Stimulated activated CD8-positive, alpha-beta memory T cell treated with anti-CD3 and anti-CD28 coated beads, Interleukin-4, amount 100 ng/mL, for 1 hour (primary cell): Measurements from ENCODE around the gene TNFRSF1A.

ENCODE experiments used
- DNase-seq, 2 donors: peaks; one replicate each; pipeline ENCODE4 v3.0.0-alpha.2; 2020; ENCODE audit warnings: low read depth in 2 of 2, low spot score in 1 of 2

Gene TNFRSF1A

GRCh38 chr12:6279631-6280030, 62.2 kb downstream of the TNFRSF1A start:
- DNase-seq: no peak

DNA sequence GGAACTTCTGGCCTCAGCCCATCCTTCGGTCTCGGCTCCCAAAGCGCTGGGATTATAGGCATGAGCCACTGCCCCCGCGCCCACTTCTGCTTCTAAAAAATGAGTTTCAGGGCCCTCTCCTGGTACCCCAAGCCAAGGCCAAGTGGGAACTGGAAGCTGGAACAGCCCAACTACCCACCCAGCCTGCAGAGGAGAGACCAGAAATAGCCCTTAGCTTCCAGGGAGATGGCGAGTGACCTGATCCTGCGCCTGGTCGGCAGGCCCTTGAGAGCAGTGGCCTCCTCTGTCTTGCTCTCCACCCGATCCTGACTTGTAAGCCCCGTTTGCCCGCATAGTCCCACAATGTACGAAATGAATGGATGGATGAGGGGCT, 62.6 kb downstream of the TNFRSF1A start:
- DNase-seq: no peak
